Panc1 (cell line): Measurements from ENCODE around the gene SMIM10L1. TPM values are rescaled to one million over a fixed set of nuclear protein-coding genes. Genes with fewer than 3 reads are reported as not detected.
A peak's percentile ranks its signal among the peaks of the same experiment; 100 is the strongest.

Experiments used
- ATAC-seq: fragments of 200-7000 bp; cut with Tn5 transposase; 2 replicates; pipeline ENCODE4 v1.9.1; 2020; ENCODE audit warnings: mild to moderate bottlenecking, moderate library complexity
- BruUV-seq: library from RNA; stranded (reverse); fragments of 400-500 nt; replicated peaks from 2 replicates; lab custom pipeline; 2021; lab: Mats Ljungman, UMichigan
- CTCF ChIA-PET: fragments of 300-600 bp; sonication (Branson Sonifier 250); formaldehyde crosslinking; loops from one replicate; lab custom pipeline; 2022; ENCODE audit warnings: antibody characterized with exemption; lab: Charles Lee
- POLR2A ChIA-PET: fragments of 300-600 bp; sonication (Branson Sonifier 250); formaldehyde crosslinking; loops from one replicate; lab custom pipeline; 2022; ENCODE audit warnings: antibody characterized with exemption; lab: Charles Lee
- DNase-seq: peaks from one replicate; pipeline ENCODE4 v3.0.0-alpha.2; 2010; ENCODE audit warnings: low read depth, low spot score
- H3K27ac ChIP-seq: 2 replicates; pipeline ENCODE4 v1.5.1; 2011; ENCODE audit warnings: mild to moderate bottlenecking, low read length, inconsistent platforms
- H3K27me3 ChIP-seq: fragments of 200-500 bp; sonication (Bioruptor generic); 2 replicates; pipeline ENCODE4 v1.6.0; 2014; ENCODE audit warnings: low read length, inconsistent platforms; ENCODE audit not compliant: control insufficient read depth, insufficient read depth
- H3K36me3 ChIP-seq: fragments of 200-500 bp; sonication (Bioruptor generic); 2 replicates; pipeline ENCODE4 v1.5.1; 2014; ENCODE audit warnings: inconsistent platforms, mild to moderate bottlenecking, low read length, moderate library complexity; ENCODE audit not compliant: control insufficient read depth, insufficient read depth
- H3K4me1 ChIP-seq: 2 replicates; pipeline ENCODE4 v1.5.1; 2011; ENCODE audit warnings: inconsistent platforms, mild to moderate bottlenecking, low read length, moderate library complexity; ENCODE audit not compliant: control insufficient read depth, insufficient read depth
- H3K4me3 ChIP-seq, 2 experiments: 2 replicates each; pipeline ENCODE4 v1.5.1; 2011 to 2012; ENCODE audit warnings: low read depth in 2 of 2, low read length in 2 of 2, mild to moderate bottlenecking in 2 of 2, inconsistent platforms in 1 of 2, moderate library complexity in 1 of 2
- H3K9me3 ChIP-seq: fragments of 200-500 bp; sonication (Bioruptor generic); 2 replicates; pipeline ENCODE4 v1.5.1; 2014; ENCODE audit warnings: low read depth, mild to moderate bottlenecking, inconsistent platforms, low read length, moderate library complexity; ENCODE audit not compliant: control insufficient read depth, insufficient read depth
- POLR2AphosphoS5 ChIP-seq: IDR thresholded peaks from 2 replicates; pipeline ENCODE4 v1.6.1; 2012; ENCODE audit warnings: mild to moderate bottlenecking, low read depth, low read length, moderate library complexity
- SIN3A ChIP-seq: IDR thresholded peaks from 2 replicates; pipeline ENCODE4 v1.6.1; 2012; ENCODE audit warnings: low read depth, mild to moderate bottlenecking, low read length, moderate library complexity, borderline replicate concordance; ENCODE audit not compliant: insufficient read depth
- TCF7L2 ChIP-seq: IDR thresholded peaks from 2 replicates; pipeline ENCODE4 v1.6.1; 2011; ENCODE audit warnings: mild to moderate bottlenecking, low read depth, low read length, inconsistent platforms
- in situ Hi-C: cut with HindIII; loops from 2 replicates; pipeline ENCODE4 v1.10.0; 2016; ENCODE audit warnings: low sequenced_read_pairs, low pct_unique_long_range_greater_than_20kb
- intact Hi-C: fragments of 100-400 bp; cut with micrococcal nuclease; formaldehyde crosslinking; loops from one replicate; pipeline ENCODE4 v1.10.0; 2022; ENCODE audit not compliant: unreplicated experiment
- total RNA-seq: library from RNA; stranded (reverse); gene quantifications from one replicate; pipeline ENCODE4 v1.2.1, GENCODE V29; 2021; ENCODE audit not compliant: unreplicated experiment
- TF ChIP-seq, protein P1 (sequence below), 2 experiments: IDR thresholded peaks; 2 replicates each; pipeline ENCODE4 v1.6.1; 2011 to 2012; ENCODE audit warnings: low read depth in 2 of 2, control low read depth in 1 of 2, low read length in 1 of 2, mild to moderate bottlenecking in 1 of 2, moderate library complexity in 1 of 2; ENCODE audit not compliant: insufficient read depth in 1 of 2
- TF ChIP-seq, protein P2 (sequence below): fragments of 450-650 bp; IDR thresholded peaks from 2 replicates; pipeline ENCODE4 v1.5.1; 2017; ENCODE audit warnings: mild to moderate bottlenecking

The SMIM10L1 gene
- total RNA-seq, 1 experiment from 2014 or later: 6.0 TPM

DNA sequence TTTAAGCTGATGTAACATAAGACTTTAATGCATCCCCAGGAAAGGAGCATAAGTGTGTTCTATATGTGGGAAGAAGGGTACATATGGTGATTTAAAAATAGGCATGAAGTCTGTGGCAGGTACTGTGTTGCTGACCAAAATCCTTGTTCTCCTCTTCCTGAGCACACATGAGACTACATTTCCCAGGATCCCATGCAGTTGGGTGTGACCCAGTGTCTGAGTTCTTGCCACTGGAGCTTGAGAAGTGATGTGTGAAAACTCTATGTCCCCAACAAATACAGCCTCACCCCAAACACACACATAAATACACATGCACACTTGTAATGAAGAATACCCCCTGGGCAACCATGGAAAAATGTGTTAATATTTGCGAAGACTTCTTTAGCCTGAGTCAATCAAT, 8.5 kb upstream of the SMIM10L1 start:
- BruUV-seq: no TSS peak
- no peaks in the 10 kb centered on the region for H3K4me1 ChIP-seq
- no peak overlapping the region for H3K4me3 ChIP-seq
- no peaks in the 10 kb centered on the region for H3K9me3 ChIP-seq
- TF ChIP-seq, protein P1, sequence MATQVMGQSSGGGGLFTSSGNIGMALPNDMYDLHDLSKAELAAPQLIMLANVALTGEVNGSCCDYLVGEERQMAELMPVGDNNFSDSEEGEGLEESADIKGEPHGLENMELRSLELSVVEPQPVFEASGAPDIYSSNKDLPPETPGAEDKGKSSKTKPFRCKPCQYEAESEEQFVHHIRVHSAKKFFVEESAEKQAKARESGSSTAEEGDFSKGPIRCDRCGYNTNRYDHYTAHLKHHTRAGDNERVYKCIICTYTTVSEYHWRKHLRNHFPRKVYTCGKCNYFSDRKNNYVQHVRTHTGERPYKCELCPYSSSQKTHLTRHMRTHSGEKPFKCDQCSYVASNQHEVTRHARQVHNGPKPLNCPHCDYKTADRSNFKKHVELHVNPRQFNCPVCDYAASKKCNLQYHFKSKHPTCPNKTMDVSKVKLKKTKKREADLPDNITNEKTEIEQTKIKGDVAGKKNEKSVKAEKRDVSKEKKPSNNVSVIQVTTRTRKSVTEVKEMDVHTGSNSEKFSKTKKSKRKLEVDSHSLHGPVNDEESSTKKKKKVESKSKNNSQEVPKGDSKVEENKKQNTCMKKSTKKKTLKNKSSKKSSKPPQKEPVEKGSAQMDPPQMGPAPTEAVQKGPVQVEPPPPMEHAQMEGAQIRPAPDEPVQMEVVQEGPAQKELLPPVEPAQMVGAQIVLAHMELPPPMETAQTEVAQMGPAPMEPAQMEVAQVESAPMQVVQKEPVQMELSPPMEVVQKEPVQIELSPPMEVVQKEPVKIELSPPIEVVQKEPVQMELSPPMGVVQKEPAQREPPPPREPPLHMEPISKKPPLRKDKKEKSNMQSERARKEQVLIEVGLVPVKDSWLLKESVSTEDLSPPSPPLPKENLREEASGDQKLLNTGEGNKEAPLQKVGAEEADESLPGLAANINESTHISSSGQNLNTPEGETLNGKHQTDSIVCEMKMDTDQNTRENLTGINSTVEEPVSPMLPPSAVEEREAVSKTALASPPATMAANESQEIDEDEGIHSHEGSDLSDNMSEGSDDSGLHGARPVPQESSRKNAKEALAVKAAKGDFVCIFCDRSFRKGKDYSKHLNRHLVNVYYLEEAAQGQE (IDR thresholded peaks at IDR 0.05; ENCODE audit: insufficient read depth in 1 of 2, low read depth in 2 of 2, low read length in 1 of 2): no peak
- TF ChIP-seq POLR2AphosphoS5 (no peak), SIN3A (no peak), TCF7L2 (no peak)
- TF ChIP-seq, protein P2, sequence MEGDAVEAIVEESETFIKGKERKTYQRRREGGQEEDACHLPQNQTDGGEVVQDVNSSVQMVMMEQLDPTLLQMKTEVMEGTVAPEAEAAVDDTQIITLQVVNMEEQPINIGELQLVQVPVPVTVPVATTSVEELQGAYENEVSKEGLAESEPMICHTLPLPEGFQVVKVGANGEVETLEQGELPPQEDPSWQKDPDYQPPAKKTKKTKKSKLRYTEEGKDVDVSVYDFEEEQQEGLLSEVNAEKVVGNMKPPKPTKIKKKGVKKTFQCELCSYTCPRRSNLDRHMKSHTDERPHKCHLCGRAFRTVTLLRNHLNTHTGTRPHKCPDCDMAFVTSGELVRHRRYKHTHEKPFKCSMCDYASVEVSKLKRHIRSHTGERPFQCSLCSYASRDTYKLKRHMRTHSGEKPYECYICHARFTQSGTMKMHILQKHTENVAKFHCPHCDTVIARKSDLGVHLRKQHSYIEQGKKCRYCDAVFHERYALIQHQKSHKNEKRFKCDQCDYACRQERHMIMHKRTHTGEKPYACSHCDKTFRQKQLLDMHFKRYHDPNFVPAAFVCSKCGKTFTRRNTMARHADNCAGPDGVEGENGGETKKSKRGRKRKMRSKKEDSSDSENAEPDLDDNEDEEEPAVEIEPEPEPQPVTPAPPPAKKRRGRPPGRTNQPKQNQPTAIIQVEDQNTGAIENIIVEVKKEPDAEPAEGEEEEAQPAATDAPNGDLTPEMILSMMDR: no peak
- peaks cover 5% of the 10 kb centered on the region; the same call in 1 of the 2 replicates for H3K36me3 ChIP-seq
- ChIA-PET CTCF (interaction anchor here (0.5 kb wide), 1 partner anchor 871 kb away, joined by 3 read pairs; no protein-coding TSS in a partner anchor), POLR2A (no interaction called here)
- ATAC-seq (no peak), DNase-seq (no peak)
- intact Hi-C loops: no loop called here
- H3K27me3 ChIP-seq: no peaks in the 10 kb centered on the region
- H3K27ac ChIP-seq: no peak overlapping the region
- in situ Hi-C loops: no loop called here

DNA sequence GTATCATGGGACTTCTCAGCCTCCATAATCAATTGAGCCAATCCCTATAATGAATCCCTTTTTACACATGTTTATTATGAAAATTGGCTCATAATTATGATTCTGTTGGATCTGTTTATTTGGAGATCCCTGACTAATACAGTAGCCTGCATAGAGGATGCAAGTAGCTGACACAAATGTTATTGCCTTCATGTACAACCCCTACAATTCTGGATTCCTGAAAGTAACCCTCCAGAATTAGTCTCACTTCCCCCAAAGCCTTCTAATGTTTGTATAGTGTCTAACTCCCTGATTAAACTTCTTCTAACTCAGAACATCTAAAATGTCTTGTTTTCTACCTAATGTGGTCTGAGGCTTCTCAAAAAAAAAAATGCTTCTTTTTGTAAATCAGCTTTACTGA, 6.6 kb upstream of the SMIM10L1 start:
- POLR2A ChIA-PET: no interaction called here
- H3K36me3 ChIP-seq: peaks cover 8% of the 10 kb centered on the region; the same call in 1 of the 2 replicates
- intact Hi-C loops: no loop called here
- ATAC-seq (no peak), DNase-seq (no peak)
- no peak overlapping the region for H3K27ac ChIP-seq
- in situ Hi-C loops: no loop called here
- H3K27me3 ChIP-seq: no peaks in the 10 kb centered on the region
- TSS peak; percentile 1 for BruUV-seq
- TF ChIP-seq POLR2AphosphoS5 (no peak), SIN3A (no peak), TCF7L2 (no peak)
- TF ChIP-seq, protein P1 (IDR thresholded peaks at IDR 0.05; ENCODE audit: insufficient read depth in 1 of 2, low read depth in 2 of 2, low read length in 1 of 2): no peak
- TF ChIP-seq, protein P2: no peak
- no peak overlapping the region for H3K4me3 ChIP-seq
- peaks cover 7% of the 10 kb centered on the region for H3K4me1 ChIP-seq
- CTCF ChIA-PET: no interaction called here
- H3K9me3 ChIP-seq: no peaks in the 10 kb centered on the region
